PC-3 (cell line): ENCODE results near the gene AOPEP. TPM values are rescaled to one million over a fixed set of nuclear protein-coding genes. Genes with fewer than 3 reads are reported as not detected.

Source experiments
- ATAC-seq: fragments of 200-7000 bp; cut with Tn5 transposase; 2 replicates; pipeline ENCODE4 v1.9.1; 2020; ENCODE audit warnings: mild to moderate bottlenecking, moderate library complexity
- BruUV-seq: library from RNA; stranded (reverse); fragments of 400-500 nt; replicated peaks from 2 replicates; lab custom pipeline; 2021; lab: Mats Ljungman, UMichigan
- CTCF ChIA-PET: fragments of 300-600 bp; sonication (Branson Sonifier 250); formaldehyde crosslinking; loops from one replicate; lab custom pipeline; 2022; ENCODE audit warnings: antibody characterized with exemption; lab: Charles Lee
- POLR2A ChIA-PET: fragments of 300-600 bp; sonication (Branson Sonifier 250); formaldehyde crosslinking; loops from one replicate; lab custom pipeline; 2022; ENCODE audit warnings: antibody characterized with exemption; ENCODE audit not compliant: unreplicated experiment; lab: Charles Lee
- DNase-seq: peaks from one replicate; pipeline ENCODE4 v3.0.0-alpha.2; 2015
- H2AFZ ChIP-seq: fragments of 300-600 bp; sonication (generic); 2 replicates; pipeline ENCODE4 v1.6.0; 2016; ENCODE audit warnings: antibody characterized with exemption, low read length
- H3F3A ChIP-seq: fragments of 300-600 bp; sonication (generic); one replicate; pipeline ENCODE4 v1.6.0; 2017; ENCODE audit warnings: antibody characterized with exemption, low read length, control low read depth, mild to moderate bottlenecking; ENCODE audit not compliant: unreplicated experiment
- H3K27ac ChIP-seq: fragments of 300-600 bp; sonication (generic); 2 replicates; pipeline ENCODE4 v1.5.1; 2016; ENCODE audit warnings: mild to moderate bottlenecking, low read length
- H3K27me3 ChIP-seq: fragments of 300-600 bp; sonication (generic); 2 replicates; pipeline ENCODE4 v1.6.1; 2016; ENCODE audit warnings: low read length, mixed read lengths
- H3K36me3 ChIP-seq: fragments of 300-600 bp; sonication (generic); 2 replicates; pipeline ENCODE4 v1.6.1; 2016; ENCODE audit warnings: low read depth, mixed run types, low read length, mixed read lengths
- H3K4me1 ChIP-seq: fragments of 300-600 bp; sonication (generic); 2 replicates; pipeline ENCODE4 v1.5.1; 2016; ENCODE audit warnings: low read length; ENCODE audit not compliant: insufficient read depth
- H3K4me2 ChIP-seq: fragments of 300-600 bp; sonication (generic); 2 replicates; pipeline ENCODE4 v1.6.0; 2016; ENCODE audit warnings: low read length
- H3K4me3 ChIP-seq: fragments of 300-600 bp; sonication (generic); 2 replicates; pipeline ENCODE4 v1.5.1; 2016; ENCODE audit warnings: mild to moderate bottlenecking, low read length, mixed read lengths
- H3K79me2 ChIP-seq: fragments of 300-600 bp; sonication (generic); 2 replicates; pipeline ENCODE4 v1.6.1; 2017; ENCODE audit warnings: low read length, mixed read lengths
- H3K9ac ChIP-seq: fragments of 300-600 bp; sonication (generic); 2 replicates; pipeline ENCODE4 v1.6.0; 2016; ENCODE audit warnings: mild to moderate bottlenecking, low read length
- H3K9me2 ChIP-seq: fragments of 300-600 bp; sonication (generic); replicated peaks from 2 replicates; pipeline ENCODE4 v1.6.1; 2016; ENCODE audit warnings: mixed run types, low read length, mixed read lengths
- H3K9me3 ChIP-seq: fragments of 300-600 bp; sonication (generic); 2 replicates; pipeline ENCODE4 v1.6.1; 2016; ENCODE audit warnings: low read length, mixed read lengths
- H4K20me1 ChIP-seq: fragments of 300-600 bp; sonication (generic); 2 replicates; pipeline ENCODE4 v1.6.1; 2016; ENCODE audit warnings: low read length, mixed read lengths
- CTCF ChIP-seq: fragments of 300-600 bp; sonication (generic); conservative IDR thresholded peaks from 2 replicates; pipeline ENCODE4 v1.5.1; 2017; ENCODE audit warnings: antibody characterized with exemption, low read depth, mild to moderate bottlenecking, low read length
- EZH2 ChIP-seq: fragments of 300-600 bp; sonication (generic); IDR thresholded peaks from one replicate; pipeline ENCODE4 v1.6.1; 2017; ENCODE audit warnings: antibody characterized with exemption, mild to moderate bottlenecking, low read length; ENCODE audit not compliant: unreplicated experiment
- EZH2phosphoT487 ChIP-seq: fragments of 300-600 bp; sonication (generic); IDR thresholded peaks from 2 replicates; pipeline ENCODE4 v1.6.1; 2018; ENCODE audit warnings: mild to moderate bottlenecking, antibody characterized with exemption, low read length, borderline replicate concordance
- intact Hi-C: fragments of 100-400 bp; cut with micrococcal nuclease; formaldehyde crosslinking; loops from 2 replicates; pipeline ENCODE4 v1.9.0; 2023
- total RNA-seq: library from RNA; depleted of rRNA; stranded (reverse); fragments of >200 nt; gene quantifications from 2 replicates; pipeline ENCODE4 v1.2.3, GENCODE V29; 2014

AOPEP gene
- total RNA-seq, 1 experiment from 2014 or later: 23.1 TPM

- no peak overlapping the region for H3K4me3 ChIP-seq
- ATAC-seq (no peak), DNase-seq (no peak)
- H3K27ac ChIP-seq: no peak overlapping the region
- no peak for TF ChIP-seq CTCF
- TF ChIP-seq EZH2phosphoT487: no peak
- no peak for TF ChIP-seq EZH2
- H3K9me3 ChIP-seq: no peaks in the 10 kb centered on the region
- no peak overlapping the region for H3K4me2 ChIP-seq
- H3K4me1 ChIP-seq: peaks cover 9% of the 10 kb centered on the region
- intact Hi-C loops: no loop called here
- H2AFZ ChIP-seq: no peak overlapping the region
- H3K36me3 ChIP-seq: no peaks in the 10 kb centered on the region
- H4K20me1 ChIP-seq: no peaks in the 10 kb centered on the region
- POLR2A ChIA-PET: no interaction called here
- CTCF ChIA-PET: no interaction called here
- BruUV-seq: no TSS peak
- H3K9me2 ChIP-seq: no peaks in the 10 kb centered on the region
- H3K79me2 ChIP-seq: no peaks in the 10 kb centered on the region
- H3F3A ChIP-seq: no peaks in the 10 kb centered on the region
- H3K27me3 ChIP-seq: no peaks in the 10 kb centered on the region
- no peak overlapping the region for H3K9ac ChIP-seq
These were observed 51.5 kb downstream of the AOPEP start for GRCh38 chr9:94778013-94778412.

GRCh38 chr9:94779031-94779430, 52.5 kb downstream of the AOPEP start:
- Histone ChIP-seq H3K9me3 (no peaks in the 10 kb centered on the region), H4K20me1 (no peaks in the 10 kb centered on the region), H3K36me3 (no peaks in the 10 kb centered on the region), H2AFZ (no peak overlapping the region), H3K4me3 (no peak overlapping the region), H3K27ac (no peak overlapping the region), H3F3A (no peaks in the 10 kb centered on the region), H3K9ac (no peak overlapping the region), H3K9me2 (no peaks in the 10 kb centered on the region), H3K4me1 (peaks cover 14% of the 10 kb centered on the region), H3K79me2 (no peaks in the 10 kb centered on the region), H3K27me3 (no peaks in the 10 kb centered on the region), H3K4me2 (no peak overlapping the region)
- peak; percentile 26; the same call in 1 of the 2 replicates for TF ChIP-seq CTCF
- TF ChIP-seq EZH2: no peak
- CTCF ChIA-PET: no interaction called here
- DNase-seq (peak; percentile 19), ATAC-seq (no peak)
- no TSS peak for BruUV-seq
- POLR2A ChIA-PET: no interaction called here
- intact Hi-C loops: no loop called here

- H3K4me3 ChIP-seq: no peak overlapping the region
- no peaks in the 10 kb centered on the region for H3K36me3 ChIP-seq
- H3K27me3 ChIP-seq: no peaks in the 10 kb centered on the region
- ChIA-PET CTCF (no interaction called here), POLR2A (interaction anchor here (0.6 kb wide), 1 partner anchor 232 kb away, joined by 3 read pairs; no protein-coding TSS in a partner anchor)
- TF ChIP-seq CTCF (no peak), EZH2 (no peak), EZH2phosphoT487 (no peak)
- no peaks in the 10 kb centered on the region for H3K9me3 ChIP-seq
- H3F3A ChIP-seq: no peaks in the 10 kb centered on the region
- intact Hi-C loops: loop anchor here (5.0 to 10.0 kb wide), 3 partner anchors 97 to 293 kb away; partner anchors contain the start of gene PCAT7
- H2AFZ ChIP-seq: no peak overlapping the region
- BruUV-seq: no TSS peak
- ATAC-seq: no peak
- no peaks in the 10 kb centered on the region for H4K20me1 ChIP-seq
- no peak overlapping the region for H3K9ac ChIP-seq
- H3K4me2 ChIP-seq: no peak overlapping the region
- DNase-seq: no peak
- H3K9me2 ChIP-seq: no peaks in the 10 kb centered on the region
- H3K27ac ChIP-seq: no peak overlapping the region
- no peaks in the 10 kb centered on the region for H3K79me2 ChIP-seq
- H3K4me1 ChIP-seq: peaks cover 17% of the 10 kb centered on the region
These were observed 53.3 kb downstream of the AOPEP start for GRCh38 chr9:94779693-94780290.
